Spleen (tissue), 11 donors: ENCODE data around the gene DMC1. TPM values are rescaled to one million over a fixed set of nuclear protein-coding genes. Genes with fewer than 3 reads are reported as not detected.

Experiments
- DNase-seq: peaks from one replicate; pipeline ENCODE4 v3.0.0-alpha.2; 2020
- H3K27ac ChIP-seq, 8 donors: fragments of 200-600 bp; sonication (generic) in 7 of 8; 1 replicate in 4 of 8; 2 replicates in 4 of 8; pipeline versions ENCODE4 v1.5.0 to v1.8.0; 2016 to 2021; ENCODE audit warnings: inconsistent platforms in 4 of 8, mild to moderate bottlenecking in 4 of 8, moderate library complexity in 1 of 8
- H3K27me3 ChIP-seq, 7 donors: fragments of 200-600 bp; sonication (generic) in 6 of 7; replicated peaks in 1 of 7; 1 replicate in 4 of 7; 2 replicates in 3 of 7; pipeline versions ENCODE4 v1.5.0 to v1.8.0; 2016 to 2021; ENCODE audit warnings: inconsistent platforms in 3 of 7, mild to moderate bottlenecking in 1 of 7
- H3K36me3 ChIP-seq, 6 donors: fragments of 200-600 bp; sonication (generic) in 5 of 6; 1 replicate in 4 of 6; 2 replicates in 2 of 6; pipeline versions ENCODE4 v1.5.0 to v1.8.0; 2016 to 2021; ENCODE audit warnings: inconsistent platforms in 2 of 6
- H3K4me1 ChIP-seq, 6 donors: fragments of 200-600 bp; sonication (generic) in 5 of 6; 1 replicate in 3 of 6; 2 replicates in 3 of 6; pipeline versions ENCODE4 v1.5.0 to v1.8.0; 2016 to 2021; ENCODE audit warnings: inconsistent platforms in 3 of 6
- H3K4me3 ChIP-seq, 8 donors: fragments of 200-600 bp; sonication (generic) in 7 of 8; 1 replicate in 4 of 8; 2 replicates in 4 of 8; pipeline versions ENCODE4 v1.5.0 to v1.8.0; 2016 to 2021; ENCODE audit warnings: inconsistent platforms in 4 of 8, mild to moderate bottlenecking in 4 of 8, moderate library complexity in 2 of 8
- H3K9me3 ChIP-seq, 8 donors: fragments of 200-600 bp; sonication (generic) in 7 of 8; 1 replicate in 4 of 8; 2 replicates in 4 of 8; pipeline versions ENCODE4 v1.5.0 to v1.8.0; 2016 to 2021; ENCODE audit warnings: inconsistent platforms in 4 of 8
- CTCF ChIP-seq, 11 experiments: fragments of 200-600 bp in 7 of 11; fragments of 450-650 bp in 4 of 11; sonication (generic) in 4 of 11; IDR thresholded peaks in 8 of 11; conservative IDR thresholded peaks in 3 of 11; 1 replicate in 7 of 11; 2 replicates in 4 of 11; pipeline versions ENCODE4 v1.4.0 to v1.8.0; 2016 to 2021; ENCODE audit warnings: antibody characterized with exemption in 11 of 11, inconsistent platforms in 4 of 11, mild to moderate bottlenecking in 1 of 11
- POLR2A ChIP-seq, 3 donors: fragments of 450-650 bp; IDR thresholded peaks; one replicate each; pipeline ENCODE4 v1.5.1; 2017; ENCODE audit warnings: antibody characterized with exemption in 3 of 3, mild to moderate bottlenecking in 1 of 3
- POLR2AphosphoS5 ChIP-seq, 3 donors: sonication (generic); formaldehyde crosslinking; IDR thresholded peaks; one replicate each; pipeline ENCODE4 v1.5.1; 2017; ENCODE audit warnings: antibody characterized with exemption in 3 of 3
- WGBS, 5 donors: extraction: QIAGEN DNeasy Blood & Tissue Kit in 3 of 5; methylation state at CpG; one replicate each; pipeline versions ENCODE4 v1.1.5 to v1.1.7; 2013 to 2018; 5-methylcytosine and 5-hydroxymethylcytosine counted together
- intact Hi-C: fragments of 100-400 bp; cut with DNase I; formaldehyde crosslinking; loops from one replicate; pipeline ENCODE4 v1.15.0; 2023; ENCODE audit warnings: low total_unique reads
- polyA plus RNA-seq, 3 donors: library from polyadenylated mRNA; stranded (reverse); fragments of 200-250 nt; gene quantifications; one replicate each; pipeline ENCODE4 v1.2.1, GENCODE V29; 2013
- total RNA-seq, 7 donors: library from RNA; depleted of rRNA in 3 of 7; stranded (reverse); fragments of >200 nt in 3 of 7; fragmentation: NEBNext Ultra II Directional in 4 of 7; extraction: Animal tissue kit (Norgen Biotek cat#: 25700) in 4 of 7; gene quantifications; one replicate each; pipeline versions ENCODE4 v1.1.0 to v1.2.1, GENCODE V29; 2016 to 2021
- donor health status: healthy with polysubstance abuse.
- donor health status: DM: no; HTN: no; CAD: no; lungs with moderate emphysema.
- donor health status: DM: no; HTN: no; CAD: no.
- donor health status: Bipolar disorder and iron deficiency.
- donor health status: healthy.
- donor health status: DM: no; HTN: no; CAD: no.
- donor health status: DM: yes; HTN: yes; CAD: no.

The DMC1 gene
- total and polyA plus RNA-seq, 10 donors = 0.15 to 2.7 (median 0.80) TPM; not detected in 3

- H3K27ac ChIP-seq = no peak overlapping the region
- H3K9me3 ChIP-seq = no peaks in the 10 kb centered on the region
- peaks cover 21 to 100% (median 100%) of the 10 kb centered on the region in 6 donors for H3K36me3 ChIP-seq
- intact Hi-C loops = no loop called here
- no peak overlapping the region for H3K4me3 ChIP-seq
- TF ChIP-seq POLR2A (IDR thresholded peaks at IDR 0.05) (no peak), CTCF (IDR thresholded peaks at IDR 0.05 in 8 of 11, conservative IDR thresholded peaks at IDR 0.05 in 3 of 11) (no peak)
- peaks cover 3 to 95% (median 27%) of the 10 kb centered on the region in 6 donors for H3K4me1 ChIP-seq
- no peaks in the 10 kb centered on the region for H3K27me3 ChIP-seq
- WGBS, 5 donors = 77 to 92% (median 80%) methylated on average over 5 of the region's 5 CpGs
- DNase-seq = no peak
Observed at GRCh38 chr22:38491707-38492348, 78.2 kb downstream of the DMC1 start.

- Histone ChIP-seq H3K4me3 (no peak overlapping the region), H3K9me3 (no peaks in the 10 kb centered on the region), H3K36me3 (peaks cover 16 to 100% (median 100%) of the 10 kb centered on the region in 6 donors), H3K27me3 (no peaks in the 10 kb centered on the region), H3K4me1 (peaks cover 0 to 95% (median 19%) of the 10 kb centered on the region in 6 donors), H3K27ac (peak overlapping the region in 4 of 8 donors; percentile 36 to 56 (median 43))
- DNase-seq = peak; percentile 19
- WGBS, 5 donors = 70 to 96% (median 89%) methylated on average over 1 of the region's 1 CpG
- intact Hi-C loops = no loop called here
- TF ChIP-seq POLR2AphosphoS5 (IDR thresholded peaks at IDR 0.05) = peak in 1 of 3 donors; percentile 67
- TF ChIP-seq CTCF (IDR thresholded peaks at IDR 0.05 in 8 of 11, conservative IDR thresholded peaks at IDR 0.05 in 3 of 11) = no peak
- no peak for TF ChIP-seq POLR2A (IDR thresholded peaks at IDR 0.05)
Observed at GRCh38 chr22:38490915-38491314, 79.1 kb downstream of the DMC1 start.

- intact Hi-C loops = no loop called here
- Histone ChIP-seq H3K4me3 (no peak overlapping the region), H3K36me3 (peaks cover 16 to 100% (median 100%) of the 10 kb centered on the region in 6 donors), H3K27ac (peak overlapping the region in 4 of 8 donors; percentile 36 to 56 (median 43)), H3K9me3 (no peaks in the 10 kb centered on the region), H3K4me1 (peaks cover 0 to 95% (median 17%) of the 10 kb centered on the region in 6 donors), H3K27me3 (no peaks in the 10 kb centered on the region)
- no peak for DNase-seq
- WGBS, 5 donors = 33 to 52% (median 47%) methylated on average over 2 of the region's 2 CpGs
- TF ChIP-seq POLR2AphosphoS5 (IDR thresholded peaks at IDR 0.05) (no peak), POLR2A (IDR thresholded peaks at IDR 0.05) (no peak), CTCF (IDR thresholded peaks at IDR 0.05 in 8 of 11, conservative IDR thresholded peaks at IDR 0.05 in 3 of 11) (no peak)
Observed at GRCh38 chr22:38490475-38490874, 79.5 kb downstream of the DMC1 start.

- peaks cover 17 to 100% (median 100%) of the 10 kb centered on the region in 6 donors for H3K36me3 ChIP-seq
- H3K9me3 ChIP-seq = no peaks in the 10 kb centered on the region
- peak overlapping the region in 2 of 8 donors; percentile 49 to 56 for H3K27ac ChIP-seq
- H3K4me3 ChIP-seq = no peak overlapping the region
- peaks cover 0 to 95% (median 15%) of the 10 kb centered on the region in 6 donors for H3K4me1 ChIP-seq
- peak; percentile 7 for DNase-seq
- peak in 1 of 3 donors; percentile 65 for TF ChIP-seq POLR2AphosphoS5 (IDR thresholded peaks at IDR 0.05)
- no peak for TF ChIP-seq POLR2A (IDR thresholded peaks at IDR 0.05)
- intact Hi-C loops = no loop called here
- 86 to 93% (median 89%) methylated on average over 7 of the region's 7 CpGs for WGBS, 5 donors
- no peaks in the 10 kb centered on the region for H3K27me3 ChIP-seq
Observed at GRCh38 chr22:38489561-38490145, 80.3 kb downstream of the DMC1 start.
